Activated CD8-positive, alpha-beta memory T cell treated with anti-CD3 and anti-CD28 coated beads, Interleukin-2, amount 50 U/mL, for 4 hours (primary cell): ENCODE data around the gene GADL1.

ENCODE experiments used
- DNase-seq: peaks from one replicate; pipeline ENCODE4 v3.0.0-alpha.2; 2020

Gene GADL1

DNA sequence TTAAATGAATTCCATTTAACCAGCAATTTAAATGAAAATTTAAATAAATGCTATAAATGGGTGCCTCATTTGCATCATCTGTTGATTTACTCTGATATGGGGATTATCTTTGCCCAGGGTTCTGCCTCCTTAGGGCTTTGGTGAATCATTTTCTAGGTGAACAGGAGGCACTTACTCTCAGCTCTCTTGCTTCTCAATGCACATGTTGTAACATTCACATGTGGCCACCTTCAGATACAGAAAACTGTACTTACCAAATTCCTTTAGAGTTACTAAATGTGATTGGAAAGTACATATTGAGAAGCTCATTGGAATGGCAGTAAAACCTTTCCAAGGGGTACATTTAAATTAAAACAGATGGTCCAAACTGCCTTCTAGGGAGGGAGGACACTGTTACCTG lies 20.8 kb downstream of the GADL1 start:
- DNase-seq, result no peak

GRCh38 chr3:30872879-30873278 lies 21.6 kb downstream of the GADL1 start:
- DNase-seq, result no peak

GRCh38 chr3:30871720-30872119 lies 22.7 kb downstream of the GADL1 start:
- no peak for DNase-seq

DNA sequence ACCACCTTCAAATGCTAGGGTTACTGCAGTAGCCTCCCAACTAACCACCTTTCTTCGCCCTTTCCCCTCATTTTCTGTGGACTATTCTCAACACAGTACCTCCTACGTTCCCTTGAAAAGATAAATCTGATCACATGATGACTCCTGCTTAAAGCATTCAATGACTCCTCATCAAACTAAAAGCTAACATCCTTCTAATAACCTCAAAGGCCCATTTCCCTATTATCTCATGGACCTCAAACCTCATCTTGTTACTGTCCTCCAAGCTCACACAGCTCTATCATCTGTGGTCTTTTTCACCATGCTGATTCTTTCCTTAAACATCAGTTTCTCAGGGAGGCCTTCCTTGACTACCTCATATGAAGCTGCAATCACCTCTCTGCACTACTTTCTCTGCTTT lies 29.6 kb downstream of the GADL1 start:
- DNase-seq, result no peak

DNA sequence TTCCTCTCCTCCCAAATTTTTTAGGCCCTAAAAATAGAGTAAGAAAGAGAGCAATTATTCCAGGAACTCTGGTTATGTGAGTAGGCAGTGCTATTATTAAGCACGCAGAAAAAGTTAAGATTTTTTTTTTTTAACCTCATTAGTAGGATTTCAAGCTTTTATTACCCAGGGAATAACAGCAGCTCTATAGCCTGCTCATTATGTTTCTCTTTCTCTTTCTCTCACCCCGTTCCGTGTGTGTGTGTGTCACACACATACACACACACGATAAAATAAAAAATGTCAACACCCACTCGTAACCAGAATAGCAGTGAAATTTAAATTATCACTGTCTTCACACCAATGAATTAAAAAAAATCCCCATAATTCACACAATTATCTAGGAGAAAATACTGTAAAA lies 30.3 kb downstream of the GADL1 start:
- DNase-seq, result no peak

GRCh38 chr3:30862004-30862403 lies 32.5 kb downstream of the GADL1 start:
- no peak for DNase-seq

DNA sequence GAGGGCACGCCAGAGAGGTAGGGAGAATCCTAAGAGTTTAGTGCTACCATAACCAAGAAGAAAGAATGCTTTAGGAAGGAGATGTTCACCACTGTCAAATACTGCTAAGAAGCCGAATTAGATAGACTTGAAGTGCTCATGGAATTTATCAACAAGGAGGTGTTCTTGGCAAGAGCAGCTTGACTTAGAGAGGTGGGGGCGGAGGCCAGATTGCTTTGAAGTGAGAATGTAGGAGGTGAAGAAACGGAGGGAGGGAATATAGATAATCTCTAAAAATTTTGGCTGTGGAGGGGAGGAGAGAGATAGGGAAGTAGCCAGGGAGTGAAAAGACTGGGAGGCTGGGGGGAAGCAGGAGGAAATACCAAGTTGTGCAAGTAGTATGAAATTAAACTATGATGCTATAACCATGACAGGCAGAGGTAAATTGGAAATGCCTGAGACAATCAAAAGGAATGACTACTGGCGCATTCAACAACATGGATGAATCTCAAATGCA lies 35.5 kb downstream of the GADL1 start:
- no peak for DNase-seq

DNA sequence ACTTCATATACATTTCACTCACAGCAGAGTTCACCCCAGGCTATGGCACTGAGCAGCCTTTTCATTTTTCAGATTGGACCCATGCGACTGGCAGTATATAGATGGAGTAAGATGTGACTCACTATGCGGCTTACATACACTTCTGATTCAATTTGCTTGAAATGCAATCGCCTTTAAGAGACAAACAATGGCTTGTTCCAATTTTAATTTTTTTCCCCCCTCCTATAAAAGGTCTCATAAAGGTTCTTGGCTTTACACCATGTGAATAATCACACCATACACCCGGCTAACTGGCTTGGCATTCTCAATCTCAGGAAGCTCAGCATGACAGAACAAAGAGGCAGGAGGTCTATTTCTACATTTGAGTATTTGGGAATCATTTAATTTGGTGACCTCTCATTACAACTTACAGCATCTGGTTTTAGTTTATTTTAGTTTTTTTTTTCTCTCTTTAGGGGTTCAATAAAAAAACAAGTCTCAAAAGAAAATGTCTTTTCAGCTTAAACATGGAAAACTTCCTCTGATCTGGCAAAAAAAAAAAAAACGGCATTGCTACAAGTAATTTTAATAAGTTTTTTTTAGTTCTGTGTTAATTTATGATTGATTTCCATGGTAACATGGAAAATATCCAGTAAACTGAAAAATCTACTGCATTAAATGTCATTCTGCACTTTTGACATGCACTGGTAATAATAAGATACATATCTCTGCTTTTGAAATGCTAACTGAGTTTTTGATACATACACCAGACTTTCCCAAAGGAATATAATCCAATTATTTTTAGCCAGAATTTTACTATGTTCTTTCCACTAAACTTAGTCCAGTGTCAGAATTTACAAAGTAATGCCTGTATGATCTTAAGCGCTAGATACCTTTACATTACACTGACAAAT lies 38.8 kb downstream of the GADL1 start:
- no peak for DNase-seq

DNA sequence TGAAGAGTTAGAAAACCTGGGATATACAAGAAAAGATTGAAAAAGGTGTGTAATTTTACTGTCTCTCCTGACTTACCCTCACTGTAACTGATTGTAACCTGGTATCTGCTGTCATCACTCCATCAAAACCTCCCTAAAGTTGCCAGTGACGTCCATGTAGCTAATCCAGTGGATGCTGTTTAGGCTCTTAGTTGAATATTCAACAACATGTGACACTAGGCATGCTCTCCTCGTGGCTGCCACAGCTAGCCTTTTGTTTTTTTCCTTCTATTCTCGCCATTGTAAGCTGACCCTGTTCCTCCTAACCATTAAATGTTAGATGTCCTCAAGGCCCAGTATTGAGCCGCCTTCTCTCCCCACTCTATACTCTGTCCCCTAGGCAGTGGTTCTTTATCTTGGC lies 41.6 kb downstream of the GADL1 start:
- no peak for DNase-seq

DNA sequence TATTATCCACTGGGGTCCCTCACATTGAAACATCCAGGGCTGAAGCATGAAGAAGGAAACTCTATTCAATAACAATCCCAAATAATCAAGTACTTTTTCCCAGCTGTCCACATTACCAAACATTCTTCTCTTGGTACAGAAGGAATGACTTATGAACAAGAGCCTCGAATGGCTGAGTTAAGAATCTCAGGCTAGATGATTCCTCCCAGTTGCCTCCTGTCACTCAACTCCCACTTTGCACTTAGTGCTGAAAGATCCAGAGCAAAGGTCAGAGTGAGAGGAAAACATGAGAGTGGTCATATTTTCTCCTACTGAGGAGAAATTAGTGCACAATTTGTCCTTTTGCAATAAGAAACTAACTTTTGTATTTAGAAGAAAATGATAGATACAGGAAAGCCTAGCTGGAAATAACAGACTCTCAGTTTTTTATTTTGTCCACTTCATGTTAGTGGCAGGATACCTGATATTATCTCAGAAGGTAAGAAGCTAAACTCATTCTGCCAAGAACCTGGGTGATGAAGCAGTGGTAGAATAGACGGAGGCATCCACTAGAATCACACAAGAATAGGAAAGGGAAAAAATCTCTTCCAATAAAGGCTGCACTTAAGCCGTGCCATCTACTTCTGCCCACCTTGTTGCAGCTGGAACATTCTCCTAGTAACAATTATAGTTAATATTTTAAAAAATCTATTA lies 46.2 kb downstream of the GADL1 start:
- DNase-seq, result no peak

DNA sequence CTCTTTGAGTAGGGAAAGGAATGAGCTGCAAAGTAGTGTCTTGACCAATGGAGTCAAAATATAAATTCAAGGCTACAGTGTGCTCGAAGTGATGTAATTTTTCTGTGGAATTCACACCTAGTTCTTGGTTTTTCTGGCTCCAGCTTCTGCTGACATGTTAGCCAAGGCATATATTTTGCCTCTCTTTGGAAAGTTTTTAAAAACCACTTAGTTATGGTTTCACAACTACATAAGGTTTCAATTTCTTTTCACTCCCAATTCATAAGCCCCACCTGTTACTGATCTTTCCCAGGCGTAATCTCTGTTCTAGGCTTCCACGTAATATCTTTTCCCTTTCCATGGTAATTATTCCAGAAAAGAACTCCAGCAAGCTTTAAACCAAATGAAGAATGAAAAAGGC lies 46.9 kb downstream of the GADL1 start:
- DNase-seq, result no peak

DNA sequence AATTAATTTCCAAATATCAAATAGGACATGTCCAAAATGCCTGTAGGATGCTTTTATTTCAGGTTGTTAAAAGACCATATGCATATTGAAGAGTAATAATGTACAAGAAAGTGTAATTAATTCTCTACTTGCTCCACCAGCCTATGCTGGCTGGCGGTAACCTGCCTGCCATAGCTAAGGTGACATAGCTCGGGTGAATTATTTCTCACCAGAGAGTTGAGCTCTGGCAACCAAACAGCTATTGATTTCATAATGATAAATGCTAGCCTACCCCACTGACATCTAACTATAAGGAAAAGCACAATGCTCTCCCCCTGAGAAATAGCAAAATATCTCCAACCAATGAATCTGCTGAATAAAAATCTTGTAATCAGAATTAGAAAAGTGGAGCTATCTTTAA lies 48.9 kb downstream of the GADL1 start:
- no peak for DNase-seq

DNA sequence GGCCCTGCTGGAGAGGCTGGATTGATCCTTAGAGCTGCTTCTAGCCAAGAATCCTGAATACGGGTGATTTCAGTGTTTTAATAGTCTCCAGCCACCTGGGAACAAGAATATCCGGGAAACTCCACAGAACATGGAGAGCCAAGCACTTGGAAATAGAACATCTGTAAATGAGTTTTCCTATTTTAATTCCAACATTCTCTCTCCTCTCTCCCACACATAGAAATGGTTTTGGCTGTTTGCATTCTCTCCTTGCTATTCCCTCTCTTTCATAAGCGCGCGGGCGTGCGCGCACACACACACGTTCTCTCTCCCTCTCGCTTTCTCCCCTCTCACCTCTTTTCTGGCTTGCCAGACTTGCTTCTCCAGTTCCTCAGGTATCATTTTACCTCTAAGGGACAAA lies 50.6 kb downstream of the GADL1 start:
- no peak for DNase-seq

DNA sequence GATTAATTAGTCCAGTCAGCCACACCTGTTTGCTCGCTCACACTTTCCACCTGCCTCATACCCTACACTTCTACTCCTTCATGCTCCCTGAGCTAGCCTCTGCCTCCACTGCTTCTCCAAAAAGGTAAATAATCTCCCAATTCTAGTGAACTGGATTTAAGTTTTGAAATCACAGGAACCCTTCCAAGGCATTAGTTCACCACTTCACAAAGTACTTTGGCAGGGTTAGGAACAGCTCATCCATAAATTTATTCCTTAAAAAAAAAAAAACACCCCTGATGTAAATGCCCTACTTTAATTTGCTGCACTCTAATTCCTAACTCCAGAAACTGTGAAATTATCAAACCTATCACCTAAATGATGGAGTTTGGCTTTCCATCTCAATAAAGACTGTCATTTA lies 58.3 kb downstream of the GADL1 start:
- DNase-seq, result no peak

DNA sequence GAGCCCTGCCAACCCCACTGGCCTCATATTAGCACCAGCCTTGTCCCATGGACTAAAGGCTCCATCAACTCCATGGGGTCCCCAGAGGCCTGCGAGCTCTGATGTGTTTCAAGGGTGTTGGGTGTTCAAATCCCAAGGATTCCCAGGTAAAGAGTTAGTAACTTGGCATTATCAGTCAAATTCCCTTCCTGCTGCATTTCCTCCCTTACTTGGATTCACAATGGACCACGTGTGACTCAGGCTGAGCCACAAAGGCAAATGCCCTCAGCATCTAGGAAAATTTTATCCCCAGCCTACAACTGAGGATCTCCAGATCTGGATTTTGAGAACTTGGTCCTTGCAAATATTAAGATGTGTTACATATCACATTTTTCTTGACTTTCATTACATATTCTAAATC lies 58.8 kb downstream of the GADL1 start:
- no peak for DNase-seq

DNA sequence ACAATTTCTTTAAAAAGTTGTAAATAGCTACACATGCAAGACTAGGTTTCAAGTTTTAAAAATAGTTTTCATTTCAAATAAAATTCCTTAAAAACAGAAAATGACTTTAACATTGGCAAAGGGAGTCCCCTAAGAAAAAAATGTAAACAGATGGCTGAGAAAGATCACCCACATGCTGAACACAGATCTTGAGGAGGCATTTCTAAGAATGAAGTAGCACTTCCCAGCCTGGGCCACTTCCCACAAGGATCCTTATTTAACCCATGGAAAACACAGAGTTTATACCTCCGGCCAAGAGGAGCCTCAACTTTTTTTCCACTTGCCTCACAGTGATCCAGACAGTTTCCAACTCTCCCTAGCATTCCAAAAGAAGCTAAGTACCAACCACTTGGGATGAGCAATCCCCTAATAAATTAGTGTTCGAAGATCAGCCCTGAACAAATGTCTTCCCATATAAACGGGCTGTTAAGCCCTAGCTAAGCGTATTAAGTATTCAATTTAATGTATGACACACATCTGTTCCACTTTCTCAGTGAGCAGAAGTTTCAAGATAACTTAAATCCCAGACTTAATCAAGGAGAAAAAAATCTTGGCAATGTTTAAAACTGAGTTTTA lies 61.4 kb downstream of the GADL1 start:
- DNase-seq, result no peak

DNA sequence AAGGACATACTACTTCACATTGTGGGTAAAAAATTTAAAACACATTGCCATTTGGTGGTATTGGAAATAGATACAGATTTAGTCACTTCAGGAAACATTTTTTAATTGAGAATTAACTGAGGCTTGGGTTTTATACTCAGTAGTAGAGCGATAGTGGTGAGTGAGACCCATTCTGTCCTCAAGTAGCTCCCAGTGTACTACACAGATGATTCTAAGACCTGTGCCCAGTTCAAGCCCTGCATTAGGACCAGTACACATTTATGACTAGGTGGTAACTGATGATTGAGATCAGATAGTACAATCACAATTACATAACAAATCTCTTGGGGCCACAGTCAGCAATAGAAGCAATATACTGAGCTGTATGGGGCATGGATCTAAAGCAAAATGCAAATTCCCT lies 67.4 kb downstream of the GADL1 start:
- no peak for DNase-seq

DNA sequence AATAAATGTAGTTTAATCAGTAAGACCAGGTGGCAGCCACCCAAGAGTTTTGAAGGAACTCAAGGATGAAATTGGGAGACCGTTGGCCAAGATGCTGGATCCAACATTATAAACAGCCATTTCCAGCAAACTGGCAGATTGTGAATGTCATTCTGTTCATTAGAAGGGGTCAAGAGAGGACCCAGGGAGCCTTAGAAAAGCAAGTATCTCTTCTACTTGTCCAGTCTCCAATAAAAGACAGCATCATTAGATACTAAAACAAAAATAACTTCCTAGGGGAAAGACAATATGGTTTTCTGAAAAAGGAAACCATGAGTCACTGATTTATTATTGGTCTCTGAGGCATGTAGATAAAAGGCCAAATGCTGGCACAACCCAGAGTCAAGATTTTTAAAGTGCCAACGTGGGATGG lies 67.9 kb downstream of the GADL1 start:
- DNase-seq, result no peak

DNA sequence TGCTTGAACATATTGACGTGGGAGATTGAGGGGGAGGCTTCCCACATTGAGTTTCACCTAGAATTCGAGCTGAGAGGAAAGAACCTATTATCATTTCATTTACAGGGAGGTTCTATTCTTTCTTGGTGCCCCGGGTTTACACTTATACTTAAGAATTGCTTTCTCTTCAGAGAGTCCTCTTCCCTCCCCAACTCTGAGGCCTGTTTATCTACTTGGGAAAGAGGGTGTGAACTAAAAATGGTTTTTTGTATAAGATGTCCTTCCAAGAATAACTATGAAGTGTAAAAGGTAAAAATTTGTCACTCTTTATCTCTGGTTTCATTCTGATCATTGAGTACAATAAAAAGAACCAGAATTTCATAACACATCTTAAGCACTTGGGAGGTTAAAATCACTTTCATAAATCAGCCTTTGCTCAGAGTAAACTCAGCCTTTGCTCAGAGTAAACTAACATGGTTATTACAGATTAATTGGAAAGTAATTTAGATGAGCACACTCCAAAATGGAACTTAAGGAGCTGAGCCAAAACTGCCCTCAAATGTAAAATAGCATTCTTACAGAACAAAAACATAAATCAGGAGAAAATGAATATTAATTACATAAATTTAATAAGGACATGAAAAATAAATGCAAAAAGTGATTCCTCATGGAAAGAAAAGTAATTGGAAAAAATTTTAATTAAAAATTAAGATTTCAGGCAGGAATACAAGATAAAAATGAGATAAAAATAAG lies 75.2 kb downstream of the GADL1 start:
- no peak for DNase-seq

GRCh38 chr3:30813734-30814133 lies 80.7 kb downstream of the GADL1 start:
- DNase-seq, result no peak

DNA sequence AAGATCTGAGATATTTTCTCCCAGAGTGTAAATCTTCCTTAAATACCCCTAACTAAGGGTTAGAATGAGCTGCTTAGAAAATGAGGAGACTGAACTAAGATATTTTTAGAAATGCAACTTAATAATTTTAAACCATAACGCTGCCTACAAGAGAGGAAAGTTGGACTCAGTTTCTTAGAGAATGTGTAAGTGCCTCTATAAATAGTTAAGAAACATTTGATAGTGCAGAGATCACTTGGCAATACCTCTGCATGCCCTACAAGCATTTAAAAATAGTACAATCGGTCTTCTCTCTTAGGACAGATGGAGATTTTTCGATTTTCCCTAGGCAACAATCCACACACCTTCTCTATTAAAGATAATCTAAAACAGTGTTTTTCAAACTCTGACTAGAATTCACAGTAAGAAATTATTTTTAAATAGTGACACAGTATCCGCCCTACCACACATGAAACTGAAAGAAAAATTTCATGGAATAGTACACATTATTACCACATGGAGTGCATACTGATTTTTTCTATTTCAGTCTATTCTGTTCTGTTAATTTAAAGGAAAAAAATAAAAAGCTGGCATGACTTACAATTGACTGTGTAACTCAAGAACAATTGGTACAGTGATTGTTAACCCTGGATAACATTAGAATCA lies 83.2 kb downstream of the GADL1 start:
- no peak for DNase-seq

- no peak for DNase-seq
Observed at GRCh38 chr3:30810625-30811024, 83.8 kb downstream of the GADL1 start.

DNA sequence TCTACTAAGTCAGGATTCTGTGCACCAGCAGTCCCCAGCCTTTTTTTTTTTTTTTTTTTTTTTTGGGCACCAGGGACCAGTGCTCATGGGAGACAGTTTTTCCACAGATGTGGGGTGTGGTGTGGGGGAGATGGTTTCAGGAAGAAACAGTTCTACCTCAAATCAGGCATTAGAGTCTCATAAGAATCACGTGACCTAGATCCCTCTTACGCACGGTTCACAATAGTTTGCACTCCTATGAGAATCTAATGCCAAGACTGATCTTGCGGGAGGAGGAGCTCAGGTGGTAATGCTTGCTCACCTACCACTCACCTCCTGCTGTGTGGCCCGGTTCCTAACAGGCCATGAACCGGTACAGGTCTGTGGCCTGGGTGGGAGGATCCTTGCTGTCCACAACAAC lies 88.8 kb downstream of the GADL1 start:
- no peak for DNase-seq
